ENCODE data around the gene KRT36.

- TF ChIP-seq CTCF (IDR thresholded peaks at IDR 0.05; ENCODE audit: control extremely low read depth in 1 of 3, insufficient read depth in 1 of 3, low read depth in 1 of 3, low read length in 3 of 3) (no peak), MAX (IDR thresholded peaks at IDR 0.05) (no peak), FOSL1 (IDR thresholded peaks at IDR 0.05; ENCODE audit: insufficient read depth, low read depth, low read length) (no peak), JUND (IDR thresholded peaks at IDR 0.05; ENCODE audit: low read length) (no peak), JUN (IDR thresholded peaks at IDR 0.05; ENCODE audit: low read depth, low read length) (no peak), EZH2 (IDR thresholded peaks at IDR 0.05; ENCODE audit: low read depth, low read length, severe bottlenecking) (no peak), CBX5 (IDR thresholded peaks at IDR 0.05; ENCODE audit: low read depth, low read length) (no peak), CHD2 (IDR thresholded peaks at IDR 0.05; ENCODE audit: low read length) (no peak), MAFK (IDR thresholded peaks at IDR 0.05; ENCODE audit: low read depth, low read length) (no peak), EP300 (IDR thresholded peaks at IDR 0.05; ENCODE audit: borderline replicate concordance in 1 of 2, low read depth in 2 of 2, low read length in 2 of 2) (no peak), TAF7 (optimal IDR thresholded peaks at IDR 0.05; ENCODE audit: borderline replicate concordance, low read depth, low read length) (no peak)
Measured at GRCh38 chr17:41499714-41500113, 10.0 kb upstream of the KRT36 start.
